Measurements from ENCODE around the gene FXYD1. TPM values are rescaled to one million over a fixed set of nuclear protein-coding genes. Genes with fewer than 3 reads are reported as not detected.

FXYD1 gene
- total RNA-seq, 1 experiment from 2014 or later: not detected

DNA sequence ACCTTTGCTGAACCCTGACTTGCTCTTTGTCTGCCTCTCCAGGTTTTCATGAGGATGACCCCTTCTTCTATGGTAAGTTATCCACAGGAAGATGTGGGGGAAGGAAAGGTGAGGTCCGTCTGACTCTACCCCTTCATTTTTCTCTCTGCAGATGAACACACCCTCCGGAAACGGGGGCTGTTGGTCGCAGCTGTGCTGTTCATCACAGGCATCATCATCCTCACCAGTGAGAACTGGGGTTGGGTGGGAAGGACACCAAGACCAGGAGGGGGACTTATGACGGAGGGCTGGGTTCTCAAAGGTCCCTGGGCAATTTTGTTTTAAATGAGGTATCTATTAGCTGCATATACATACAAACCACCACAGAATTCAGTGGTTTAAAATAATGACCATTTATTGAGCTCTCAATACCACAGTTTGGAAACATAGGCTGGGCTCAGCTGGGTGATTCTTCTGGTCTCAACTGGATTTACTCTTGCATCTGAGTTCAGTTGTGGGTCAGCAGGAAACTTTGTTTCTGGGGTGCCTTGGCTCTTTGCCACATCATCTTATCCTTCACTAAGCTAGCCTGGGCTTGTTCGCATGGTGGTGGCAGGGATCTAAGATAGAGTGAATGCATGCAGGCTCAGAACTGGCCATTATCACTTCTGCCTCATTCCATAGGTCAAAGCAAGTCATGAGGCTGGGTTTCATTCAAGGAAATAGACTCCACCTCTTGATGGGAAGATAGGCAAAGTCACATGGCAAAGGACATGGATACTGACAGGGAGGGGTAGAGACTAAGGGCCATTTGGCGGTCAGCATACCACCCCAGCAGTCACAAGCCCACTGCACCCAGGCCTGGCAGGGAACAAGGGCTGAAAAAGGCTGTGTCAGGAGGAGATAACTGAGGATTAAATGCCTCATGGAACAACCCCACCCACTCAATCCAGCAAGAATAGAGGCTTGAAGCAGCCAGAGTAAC is 27.8 kb downstream of the FXYD1 start:
- Histone ChIP-seq H3K4me1 (ENCODE audit: insufficient read depth, low read length, poor library complexity, severe bottlenecking) (no peaks in the 10 kb centered on the region), H3K4me3 (ENCODE audit: low read depth, low read length, poor library complexity, severe bottlenecking) (no peak overlapping the region), H3K36me3 (ENCODE audit: insufficient read depth, low read length, poor library complexity, severe bottlenecking) (no peaks in the 10 kb centered on the region), H3K27me3 (replicated peaks; ENCODE audit: insufficient read depth, low read depth, low read length, poor library complexity) (no peaks in the 10 kb centered on the region), H3K9me3 (ENCODE audit: low read depth, low read length, poor library complexity, severe bottlenecking) (peaks cover 5% of the 10 kb centered on the region), H3K27ac (ENCODE audit: low read depth, low read length, poor library complexity, severe bottlenecking) (no peak overlapping the region)
- no peak for DNase-seq (ENCODE audit: low spot score)
- no TSS peak for BruUV-seq (replicated peaks)
- intact Hi-C loops (cut with micrococcal nuclease; ENCODE audit: unreplicated experiment): no loop called here
- CTCF ChIA-PET: no interaction called here
- no peak for TF ChIP-seq EZH2 (IDR thresholded peaks at IDR 0.05; ENCODE audit: borderline replicate concordance, low read depth, low read length, poor library complexity, severe bottlenecking)
- TF ChIP-seq, protein P1, sequence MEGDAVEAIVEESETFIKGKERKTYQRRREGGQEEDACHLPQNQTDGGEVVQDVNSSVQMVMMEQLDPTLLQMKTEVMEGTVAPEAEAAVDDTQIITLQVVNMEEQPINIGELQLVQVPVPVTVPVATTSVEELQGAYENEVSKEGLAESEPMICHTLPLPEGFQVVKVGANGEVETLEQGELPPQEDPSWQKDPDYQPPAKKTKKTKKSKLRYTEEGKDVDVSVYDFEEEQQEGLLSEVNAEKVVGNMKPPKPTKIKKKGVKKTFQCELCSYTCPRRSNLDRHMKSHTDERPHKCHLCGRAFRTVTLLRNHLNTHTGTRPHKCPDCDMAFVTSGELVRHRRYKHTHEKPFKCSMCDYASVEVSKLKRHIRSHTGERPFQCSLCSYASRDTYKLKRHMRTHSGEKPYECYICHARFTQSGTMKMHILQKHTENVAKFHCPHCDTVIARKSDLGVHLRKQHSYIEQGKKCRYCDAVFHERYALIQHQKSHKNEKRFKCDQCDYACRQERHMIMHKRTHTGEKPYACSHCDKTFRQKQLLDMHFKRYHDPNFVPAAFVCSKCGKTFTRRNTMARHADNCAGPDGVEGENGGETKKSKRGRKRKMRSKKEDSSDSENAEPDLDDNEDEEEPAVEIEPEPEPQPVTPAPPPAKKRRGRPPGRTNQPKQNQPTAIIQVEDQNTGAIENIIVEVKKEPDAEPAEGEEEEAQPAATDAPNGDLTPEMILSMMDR (conservative IDR thresholded peaks at IDR 0.05; ENCODE audit: low read depth, low read length): no peak
- POLR2A ChIA-PET (ENCODE audit: low non-redundant PET): interaction anchor here (0.6 kb wide), 1 partner anchor 53 kb away, joined by 3 read pairs; no protein-coding TSS in a partner anchor

DNA sequence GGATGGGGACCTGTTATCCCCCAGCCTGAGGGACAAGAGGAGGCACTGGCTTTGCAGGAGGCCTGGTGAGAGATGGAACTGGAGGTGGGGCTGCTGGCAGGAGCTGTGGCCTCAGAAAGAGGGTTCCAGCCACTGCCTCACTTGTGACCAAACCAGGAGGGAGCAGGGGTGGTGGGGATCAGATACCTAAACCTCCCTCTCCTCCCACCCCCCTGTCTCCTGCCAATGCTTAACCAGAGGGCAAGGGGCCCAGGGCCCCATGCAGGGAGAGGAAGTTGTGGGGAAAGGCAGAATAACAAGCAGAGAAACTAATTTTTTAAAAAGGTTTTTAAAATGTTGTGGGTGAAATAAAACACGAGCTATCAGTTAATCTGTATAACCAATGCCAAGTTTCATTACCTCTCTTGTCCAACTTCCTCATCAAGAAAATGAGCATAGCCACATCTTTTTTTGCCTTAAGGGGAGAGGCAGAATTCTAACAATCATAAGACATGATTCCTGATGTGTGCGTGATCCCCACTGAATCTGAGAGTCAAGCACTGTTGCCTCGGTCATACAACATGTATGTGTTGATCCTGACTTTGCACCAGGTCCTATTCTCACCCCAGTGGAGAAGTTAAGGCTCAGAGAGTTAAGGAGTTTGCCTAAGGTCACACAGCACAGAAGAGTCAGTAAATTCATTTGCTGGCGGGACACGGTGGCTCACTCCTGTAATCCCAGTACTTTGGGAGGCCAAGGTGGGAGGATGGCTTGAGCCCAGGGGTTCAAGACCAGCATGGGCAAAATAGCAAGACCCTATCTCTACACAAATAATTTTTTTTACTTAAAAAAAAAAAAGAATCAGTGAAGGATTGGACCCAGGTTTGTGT is 28.9 kb downstream of the FXYD1 start:
- TF ChIP-seq, protein P1 (conservative IDR thresholded peaks at IDR 0.05; ENCODE audit: low read depth, low read length): no peak
- no peak for TF ChIP-seq EZH2 (IDR thresholded peaks at IDR 0.05; ENCODE audit: borderline replicate concordance, low read depth, low read length, poor library complexity, severe bottlenecking)
- H3K4me3 ChIP-seq (ENCODE audit: low read depth, low read length, poor library complexity, severe bottlenecking): no peak overlapping the region
- H3K9me3 ChIP-seq (ENCODE audit: low read depth, low read length, poor library complexity, severe bottlenecking): peaks cover 5% of the 10 kb centered on the region
- H3K27me3 ChIP-seq (replicated peaks; ENCODE audit: insufficient read depth, low read depth, low read length, poor library complexity): no peaks in the 10 kb centered on the region
- intact Hi-C loops (cut with micrococcal nuclease; ENCODE audit: unreplicated experiment): no loop called here
- POLR2A ChIA-PET (ENCODE audit: low non-redundant PET): no interaction called here
- CTCF ChIA-PET: no interaction called here
- H3K4me1 ChIP-seq (ENCODE audit: insufficient read depth, low read length, poor library complexity, severe bottlenecking): no peaks in the 10 kb centered on the region
- DNase-seq (ENCODE audit: low spot score): no peak
- H3K27ac ChIP-seq (ENCODE audit: low read depth, low read length, poor library complexity, severe bottlenecking): no peak overlapping the region
- BruUV-seq (replicated peaks): no TSS peak
- H3K36me3 ChIP-seq (ENCODE audit: insufficient read depth, low read length, poor library complexity, severe bottlenecking): no peaks in the 10 kb centered on the region

DNA sequence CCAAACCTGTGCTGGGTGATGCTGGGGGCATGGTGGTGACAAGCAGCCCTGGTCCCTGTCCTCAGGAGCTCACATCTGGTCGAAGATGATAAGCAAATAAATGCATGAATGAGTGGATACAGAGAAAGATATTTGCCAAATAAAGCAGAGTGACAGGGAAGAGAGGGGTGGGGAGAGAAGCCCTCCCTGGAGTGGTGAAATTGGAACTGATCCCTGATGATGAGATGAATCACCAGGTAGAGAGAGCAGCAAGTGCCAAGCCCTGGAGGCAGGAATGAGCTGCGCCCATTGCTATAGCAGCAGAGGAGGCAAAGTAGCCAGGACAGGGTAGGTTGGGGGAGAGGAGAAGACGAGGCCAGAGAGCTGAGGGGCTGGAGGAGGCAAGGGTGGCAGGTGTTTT is 29.6 kb downstream of the FXYD1 start:
- Histone ChIP-seq H3K27me3 (replicated peaks; ENCODE audit: insufficient read depth, low read depth, low read length, poor library complexity) (no peaks in the 10 kb centered on the region), H3K4me3 (ENCODE audit: low read depth, low read length, poor library complexity, severe bottlenecking) (no peak overlapping the region), H3K4me1 (ENCODE audit: insufficient read depth, low read length, poor library complexity, severe bottlenecking) (no peaks in the 10 kb centered on the region), H3K27ac (ENCODE audit: low read depth, low read length, poor library complexity, severe bottlenecking) (no peak overlapping the region), H3K9me3 (ENCODE audit: low read depth, low read length, poor library complexity, severe bottlenecking) (peaks cover 5% of the 10 kb centered on the region), H3K36me3 (ENCODE audit: insufficient read depth, low read length, poor library complexity, severe bottlenecking) (no peaks in the 10 kb centered on the region)
- no TSS peak for BruUV-seq (replicated peaks)
- intact Hi-C loops (cut with micrococcal nuclease; ENCODE audit: unreplicated experiment): no loop called here
- no peak for DNase-seq (ENCODE audit: low spot score)
- POLR2A ChIA-PET (ENCODE audit: low non-redundant PET): no interaction called here
- no peak for TF ChIP-seq EZH2 (IDR thresholded peaks at IDR 0.05; ENCODE audit: borderline replicate concordance, low read depth, low read length, poor library complexity, severe bottlenecking)
- TF ChIP-seq, protein P1 (conservative IDR thresholded peaks at IDR 0.05; ENCODE audit: low read depth, low read length): no peak
- CTCF ChIA-PET: interaction anchor here (0.6 kb wide), 1 partner anchor 1275 kb away, joined by 3 read pairs; no protein-coding TSS in a partner anchor

All from A673 (cell line).